ENCODE measurements around the gene HMCN1.

GRCh38 chr1:186152620-186153239 is 418.5 kb downstream of the HMCN1 start:
- TF ChIP-seq CTCF (conservative IDR thresholded peaks at IDR 0.05) (no peak), EZH2 (IDR thresholded peaks at IDR 0.05; ENCODE audit: low read depth) (no peak)
